ENCODE data around the gene ACTN3.

- TF ChIP-seq POLR2A (IDR thresholded peaks at IDR 0.05): no peak
- no peak for TF ChIP-seq CTCF (IDR thresholded peaks at IDR 0.05)
- no peak for TF ChIP-seq POLR2AphosphoS5 (IDR thresholded peaks at IDR 0.05)
These were observed 15.2 kb downstream of the ACTN3 start for GRCh38 chr11:66561975-66562248.

Data from breast epithelium (tissue), 3 donors.